Skeletal muscle satellite cell (primary cell): ENCODE data around the gene PPFIA4.

ENCODE experiments used
- H3K27me3 ChIP-seq: 2 replicates; pipeline ENCODE4 v1.7.0; 2013; ENCODE audit warnings: low read length; ENCODE audit not compliant: control insufficient read depth, insufficient read depth
- H3K36me3 ChIP-seq: 2 replicates; pipeline ENCODE4 v1.7.0; 2013; ENCODE audit warnings: mild to moderate bottlenecking, control low read depth, low read length; ENCODE audit not compliant: insufficient read depth
- H3K4me1 ChIP-seq: 2 replicates; pipeline ENCODE4 v1.7.0; 2013; ENCODE audit warnings: low read length; ENCODE audit not compliant: control insufficient read depth, insufficient read depth
- H3K4me2 ChIP-seq: 2 replicates; pipeline ENCODE4 v1.7.0; 2013; ENCODE audit warnings: mild to moderate bottlenecking, low read length
- H3K4me3 ChIP-seq: 2 replicates; pipeline ENCODE4 v1.7.0; 2013; ENCODE audit warnings: low read length
- H3K9ac ChIP-seq: 2 replicates; pipeline ENCODE4 v1.7.0; 2013; ENCODE audit warnings: mild to moderate bottlenecking, low read depth, low read length, moderate library complexity
- H3K9me3 ChIP-seq: replicated peaks from 2 replicates; pipeline ENCODE4 v1.7.0; 2013; ENCODE audit warnings: mild to moderate bottlenecking, control low read depth, low read length

PPFIA4 gene

DNA sequence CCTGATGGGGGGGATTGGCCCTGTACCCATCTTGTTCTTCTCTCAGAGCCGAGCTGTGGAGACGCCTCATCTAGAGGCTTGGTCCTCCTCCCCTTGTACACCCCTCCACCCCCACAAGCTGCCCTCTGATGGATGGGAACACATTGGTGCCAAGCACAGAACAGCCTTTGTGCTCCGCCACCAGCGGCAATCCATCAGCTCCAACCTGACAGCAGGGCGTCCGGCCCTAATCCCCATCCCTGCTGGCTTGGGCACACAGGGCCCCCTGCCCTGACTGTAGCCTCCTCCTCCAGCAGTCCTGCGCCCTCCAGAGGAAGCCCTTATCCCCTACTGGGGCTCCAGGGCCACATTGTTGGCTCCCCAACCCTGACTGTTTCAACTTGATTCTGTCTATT lies 63.4 kb downstream of the PPFIA4 start:
- H3K9me3 ChIP-seq: no peaks in the 10 kb centered on the region
- H3K27me3 ChIP-seq: peaks cover 39% of the 10 kb centered on the region
- no peak overlapping the region for H3K9ac ChIP-seq
- H3K4me2 ChIP-seq: no peak overlapping the region
- peaks cover 14% of the 10 kb centered on the region for H3K4me1 ChIP-seq
- no peaks in the 10 kb centered on the region for H3K36me3 ChIP-seq
- H3K4me3 ChIP-seq: no peak overlapping the region

DNA sequence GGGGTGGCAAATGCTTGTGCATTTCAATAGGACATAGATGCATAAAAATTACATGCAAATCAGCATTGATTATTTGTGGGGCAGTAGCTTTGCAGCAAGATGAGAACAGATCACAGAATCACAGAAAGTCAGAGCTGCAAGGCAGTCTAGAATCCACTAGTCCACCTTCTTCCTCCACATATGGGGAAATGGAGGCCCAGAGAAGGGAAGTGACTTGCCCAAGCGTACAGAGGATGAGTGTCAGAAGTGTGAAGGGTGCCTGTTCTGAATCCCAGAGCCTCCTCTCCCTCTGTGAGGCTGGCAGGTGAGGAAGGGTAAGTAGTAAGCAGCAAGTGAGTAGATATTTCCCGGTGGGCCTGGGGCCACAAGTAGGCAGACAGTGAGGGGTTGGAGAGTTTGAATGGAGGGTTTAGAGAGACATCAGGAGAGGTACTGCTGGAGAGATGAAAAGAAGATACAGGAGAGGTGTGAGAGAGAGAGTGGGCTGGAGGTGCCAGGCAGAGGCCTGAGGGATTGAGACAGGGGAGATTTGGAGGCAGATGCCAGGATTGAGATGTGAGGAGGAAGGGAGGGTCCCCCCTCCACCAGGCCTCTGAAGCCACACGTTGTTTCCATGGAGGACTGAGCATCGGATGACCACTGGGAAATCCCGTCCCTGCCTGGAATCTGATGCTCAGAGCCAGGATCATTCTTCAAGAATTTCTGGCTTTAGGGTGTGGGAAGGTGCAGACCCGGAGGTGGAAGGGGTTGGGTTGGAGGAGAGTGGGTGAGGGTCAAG lies 64.3 kb downstream of the PPFIA4 start:
- H3K27me3 ChIP-seq: peaks cover 41% of the 10 kb centered on the region

DNA sequence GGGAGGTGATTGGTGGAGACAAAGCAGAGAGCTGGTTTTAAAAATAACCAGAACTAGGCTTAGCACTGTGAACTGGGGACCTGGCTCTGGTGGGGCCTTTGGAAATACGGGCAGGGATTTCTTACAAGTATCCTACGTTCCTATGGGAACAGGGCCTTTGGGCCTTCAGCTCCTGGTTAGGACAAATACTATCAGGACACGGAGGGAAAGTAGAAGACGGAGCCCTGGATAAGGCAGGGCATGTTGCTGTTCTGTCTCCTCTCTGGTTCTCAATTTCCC lies 64.8 kb downstream of the PPFIA4 start:
- no peak overlapping the region for H3K4me2 ChIP-seq
- H3K4me3 ChIP-seq: no peak overlapping the region
- peak overlapping the region; percentile 19 for H3K9ac ChIP-seq
- peaks cover 41% of the 10 kb centered on the region for H3K27me3 ChIP-seq
- H3K36me3 ChIP-seq: no peaks in the 10 kb centered on the region
- H3K9me3 ChIP-seq: no peaks in the 10 kb centered on the region
- H3K4me1 ChIP-seq: peaks cover 14% of the 10 kb centered on the region

More for the DNA sequence above, 64.3 kb downstream of the PPFIA4 start:
- Histone ChIP-seq H3K9me3 (no peaks in the 10 kb centered on the region), H3K4me3 (no peak overlapping the region), H3K4me1 (peaks cover 14% of the 10 kb centered on the region), H3K36me3 (no peaks in the 10 kb centered on the region), H3K4me2 (no peak overlapping the region), H3K9ac (peak overlapping the region; percentile 19)

DNA sequence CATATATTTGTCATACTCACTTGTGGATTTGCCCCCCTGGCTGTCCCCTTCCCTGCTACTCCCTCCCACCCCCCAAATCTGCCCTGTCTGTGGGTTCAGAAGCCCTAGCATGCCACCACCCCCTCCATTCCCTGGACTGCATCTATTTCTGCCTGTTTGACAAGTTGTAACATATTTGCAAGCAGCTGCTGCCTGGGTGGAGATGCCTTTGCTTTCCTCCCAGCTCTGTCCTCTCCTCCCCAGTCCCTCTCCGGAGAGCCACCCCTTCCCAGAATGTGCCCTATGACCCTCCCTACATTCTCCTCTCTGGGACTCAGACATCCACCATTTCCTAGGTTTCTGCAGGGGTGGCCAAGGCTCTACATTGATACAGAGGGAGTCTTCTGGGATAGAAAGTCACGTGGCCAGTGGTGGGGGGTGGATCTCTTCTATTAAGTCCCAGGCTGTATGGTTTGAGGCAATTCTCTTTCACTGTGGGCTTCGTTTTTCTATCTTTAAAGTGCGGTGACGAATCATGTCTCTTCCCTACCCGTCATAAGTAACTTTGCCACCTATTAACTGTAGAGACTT lies 65.6 kb downstream of the PPFIA4 start:
- H3K36me3 ChIP-seq: no peaks in the 10 kb centered on the region
- H3K4me3 ChIP-seq: no peak overlapping the region
- no peaks in the 10 kb centered on the region for H3K9me3 ChIP-seq
- H3K4me2 ChIP-seq: no peak overlapping the region
- peaks cover 14% of the 10 kb centered on the region for H3K4me1 ChIP-seq
- H3K27me3 ChIP-seq: peaks cover 41% of the 10 kb centered on the region
- H3K9ac ChIP-seq: peak overlapping the region; percentile 19

DNA sequence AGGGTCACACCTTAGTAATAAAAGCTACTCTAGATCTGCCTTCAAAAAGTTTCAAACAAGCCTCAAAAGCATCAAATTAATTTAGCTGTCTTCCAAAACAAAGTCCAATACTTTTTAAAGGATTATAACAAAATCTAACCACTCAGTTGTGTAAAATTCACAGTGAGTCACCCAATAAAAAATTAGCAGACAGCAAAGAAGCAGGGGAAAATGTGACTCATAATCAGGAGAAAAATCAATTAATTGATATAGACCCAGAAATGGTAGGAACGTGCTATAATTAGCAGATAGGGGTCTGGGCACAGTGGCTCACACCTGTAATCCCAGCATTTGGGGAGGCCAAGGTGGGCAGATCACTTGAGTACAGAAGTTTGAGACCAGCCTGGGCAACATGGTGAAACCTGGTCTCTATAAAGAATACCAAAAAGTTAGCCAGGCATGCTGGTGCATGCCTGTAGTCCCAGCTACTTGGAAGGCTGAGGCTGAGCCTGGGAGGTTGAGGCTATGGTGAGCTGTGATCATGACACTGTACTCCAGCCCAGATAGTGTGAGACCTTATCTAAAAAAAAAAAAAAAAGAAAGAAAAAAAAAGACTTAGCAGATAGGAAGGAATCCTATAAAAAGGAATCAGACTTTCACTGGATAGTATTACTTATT lies 67.6 kb downstream of the PPFIA4 start:
- no peaks in the 10 kb centered on the region for H3K9me3 ChIP-seq
- peaks cover 33% of the 10 kb centered on the region for H3K27me3 ChIP-seq
- peaks cover 14% of the 10 kb centered on the region for H3K4me1 ChIP-seq
- H3K9ac ChIP-seq: no peak overlapping the region
- no peaks in the 10 kb centered on the region for H3K36me3 ChIP-seq
- H3K4me3 ChIP-seq: no peak overlapping the region
- no peak overlapping the region for H3K4me2 ChIP-seq

DNA sequence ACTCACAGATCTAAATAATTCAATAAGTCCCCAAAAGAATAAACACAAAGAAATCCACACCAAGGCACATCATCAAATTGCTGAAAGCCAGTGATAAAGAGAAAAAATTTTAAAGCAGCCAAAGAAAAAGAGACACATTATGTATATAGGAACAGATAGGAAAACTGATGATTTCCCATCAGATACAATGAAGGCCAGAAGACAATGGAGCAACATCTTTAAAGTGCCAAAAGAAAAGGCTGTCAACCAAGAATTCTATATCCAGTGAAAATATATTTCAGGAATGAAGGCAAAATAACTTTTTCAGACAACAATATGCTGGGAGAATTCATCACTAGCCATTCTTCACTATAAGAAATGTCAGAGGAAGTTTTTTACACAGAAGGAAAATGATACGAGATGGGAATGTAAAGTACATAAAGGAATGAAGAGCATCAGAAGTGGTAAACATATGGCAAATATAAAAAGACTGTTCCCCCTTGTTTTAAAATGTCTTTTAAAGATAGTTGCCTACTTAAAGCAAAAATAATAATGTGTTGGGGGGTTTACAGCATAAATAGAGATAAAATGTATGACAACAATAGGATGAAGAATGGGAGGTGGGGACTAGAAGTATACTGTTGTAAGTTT lies 68.9 kb downstream of the PPFIA4 start:
- H3K9me3 ChIP-seq: no peaks in the 10 kb centered on the region
- H3K27me3 ChIP-seq: peaks cover 33% of the 10 kb centered on the region
- no peak overlapping the region for H3K9ac ChIP-seq
- H3K36me3 ChIP-seq: no peaks in the 10 kb centered on the region
- H3K4me2 ChIP-seq: no peak overlapping the region
- no peak overlapping the region for H3K4me3 ChIP-seq
- peaks cover 14% of the 10 kb centered on the region for H3K4me1 ChIP-seq

DNA sequence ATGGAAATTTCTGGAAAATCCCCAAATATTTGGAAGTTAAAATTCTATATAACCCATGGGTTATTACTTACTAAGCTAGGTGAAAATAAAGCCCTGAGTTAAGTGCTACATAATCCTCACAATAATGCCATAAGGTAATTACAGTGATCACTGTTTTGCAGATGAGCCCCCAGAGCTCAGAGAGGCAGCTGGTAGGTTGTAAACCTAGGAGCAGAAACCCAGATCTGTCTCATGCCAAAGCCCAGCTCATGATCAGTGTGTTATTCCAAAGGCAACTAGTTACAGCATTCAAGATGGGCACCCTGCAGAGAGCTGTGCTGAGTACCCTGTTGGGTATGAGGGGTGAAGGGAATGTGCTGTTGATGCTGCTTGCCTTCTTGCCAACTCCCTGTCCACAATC lies 70.3 kb downstream of the PPFIA4 start:
- peaks cover 25% of the 10 kb centered on the region for H3K27me3 ChIP-seq

DNA sequence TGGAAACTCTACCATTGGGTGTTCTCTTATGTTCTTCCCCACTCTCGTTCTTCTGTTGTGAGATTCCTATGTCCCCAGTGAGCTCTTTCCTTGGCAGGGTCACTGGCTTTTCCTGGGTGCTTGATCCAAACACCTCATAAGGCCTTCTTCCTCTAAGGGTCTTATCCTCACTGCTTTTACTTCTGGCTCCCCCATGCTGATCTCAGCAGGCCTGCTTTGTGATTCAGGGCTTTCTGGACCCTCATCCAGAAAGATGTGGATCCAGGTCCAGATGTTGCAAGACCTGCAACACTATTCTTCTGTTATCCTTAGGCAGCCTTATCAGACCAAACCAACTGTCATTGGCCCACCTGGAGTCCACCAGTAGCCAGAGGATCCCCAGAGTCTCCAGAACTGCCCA lies 70.7 kb downstream of the PPFIA4 start:
- Histone ChIP-seq H3K27me3 (peaks cover 25% of the 10 kb centered on the region), H3K9me3 (no peaks in the 10 kb centered on the region), H3K4me3 (no peak overlapping the region), H3K36me3 (no peaks in the 10 kb centered on the region), H3K4me2 (no peak overlapping the region), H3K4me1 (peaks cover 4% of the 10 kb centered on the region), H3K9ac (no peak overlapping the region)

More for the DNA sequence above, 70.3 kb downstream of the PPFIA4 start:
- Histone ChIP-seq H3K4me1 (peaks cover 7% of the 10 kb centered on the region), H3K9me3 (no peaks in the 10 kb centered on the region), H3K9ac (no peak overlapping the region), H3K4me2 (no peak overlapping the region), H3K4me3 (no peak overlapping the region), H3K36me3 (no peaks in the 10 kb centered on the region)

DNA sequence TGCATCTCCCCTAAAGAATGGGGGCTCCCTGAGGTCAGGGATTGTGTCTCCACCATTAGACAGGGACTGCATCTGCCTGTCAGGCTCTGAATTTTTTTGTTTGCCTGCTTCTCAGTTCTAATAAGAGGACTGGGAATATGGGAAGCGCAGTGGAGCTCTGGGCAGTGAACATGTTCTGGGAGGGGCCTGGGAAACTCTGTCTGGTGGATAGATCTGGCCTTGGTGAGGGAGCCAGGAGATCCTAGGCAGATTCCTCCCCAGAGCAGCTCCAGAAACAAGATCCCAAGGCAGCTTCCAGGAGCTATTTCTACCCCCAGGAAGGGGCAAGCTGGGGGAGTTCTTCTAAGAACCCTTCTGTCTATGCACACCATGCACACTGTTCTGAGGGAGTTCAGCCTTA lies 72.2 kb downstream of the PPFIA4 start:
- no peak overlapping the region for H3K4me3 ChIP-seq

DNA sequence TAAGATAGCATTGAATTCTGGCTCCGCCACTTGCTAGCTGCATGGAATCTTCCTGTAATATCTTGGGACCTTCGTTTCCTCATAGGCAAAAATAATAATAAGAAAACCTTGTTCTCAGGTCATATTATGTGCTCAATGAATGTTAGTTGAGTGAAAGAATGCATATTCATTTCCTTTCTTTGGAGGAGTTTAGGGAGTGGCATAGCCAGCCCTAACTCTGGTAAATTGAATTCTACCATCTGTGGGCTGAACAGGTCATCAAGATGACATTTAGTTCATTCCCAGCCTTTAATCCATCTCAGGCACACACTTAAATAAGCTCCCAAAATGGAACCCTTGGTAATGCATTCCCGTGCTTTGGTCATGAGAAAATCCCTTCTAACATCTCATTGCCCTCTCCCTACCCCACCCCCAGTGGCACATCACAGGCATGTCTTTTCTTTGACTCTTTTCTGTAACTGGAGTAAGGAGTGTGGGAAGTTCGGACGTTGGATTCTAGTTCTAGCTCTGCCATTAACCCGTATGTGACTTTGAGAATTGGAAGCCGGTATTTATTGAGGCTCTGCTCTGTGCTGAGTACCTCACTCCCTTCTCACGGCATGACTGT lies 72.7 kb downstream of the PPFIA4 start:
- H3K4me1 ChIP-seq: no peaks in the 10 kb centered on the region
- no peaks in the 10 kb centered on the region for H3K9me3 ChIP-seq
- H3K9ac ChIP-seq: no peak overlapping the region
- H3K4me2 ChIP-seq: no peak overlapping the region
- no peaks in the 10 kb centered on the region for H3K36me3 ChIP-seq
- H3K4me3 ChIP-seq: no peak overlapping the region
- H3K27me3 ChIP-seq: peaks cover 28% of the 10 kb centered on the region

More for the DNA sequence above, 72.2 kb downstream of the PPFIA4 start:
- Histone ChIP-seq H3K4me1 (no peaks in the 10 kb centered on the region), H3K9ac (no peak overlapping the region), H3K4me2 (no peak overlapping the region), H3K36me3 (no peaks in the 10 kb centered on the region), H3K9me3 (no peaks in the 10 kb centered on the region), H3K27me3 (peaks cover 28% of the 10 kb centered on the region)

DNA sequence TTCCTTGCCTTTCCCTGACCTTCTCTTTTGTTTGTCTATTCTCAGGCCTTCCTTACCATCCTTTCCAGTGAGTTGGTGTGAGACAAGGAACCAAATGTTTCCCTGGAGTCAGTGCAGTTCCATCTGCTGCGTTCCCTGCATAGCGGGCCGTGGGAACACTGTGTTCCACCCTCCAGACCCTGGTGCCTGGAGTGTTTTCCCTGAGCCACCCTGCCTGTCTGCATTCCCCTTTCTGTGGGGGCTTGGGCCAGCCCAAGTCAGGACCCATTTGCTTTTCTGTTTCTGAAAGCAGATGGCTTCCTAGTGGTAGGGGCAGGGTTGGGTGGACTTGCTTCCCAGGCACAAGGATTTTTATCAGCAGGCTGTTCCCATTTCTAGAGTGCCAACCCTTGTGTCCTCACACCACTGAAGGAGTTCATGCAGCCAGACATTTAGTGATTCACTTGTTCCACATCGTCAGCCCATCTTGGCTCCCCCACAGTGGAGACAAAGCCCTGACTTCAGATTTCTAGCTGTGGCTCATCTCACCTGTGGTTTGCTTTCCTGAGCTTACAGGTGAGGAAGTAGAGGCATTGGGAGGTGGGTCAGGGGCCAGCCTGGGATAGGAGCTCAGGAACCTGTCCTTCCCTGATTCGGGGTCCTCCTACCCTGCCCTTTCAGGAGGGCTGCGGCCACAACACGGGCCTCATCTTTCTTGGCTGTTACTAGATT lies 73.7 kb downstream of the PPFIA4 start:
- H3K9me3 ChIP-seq: peaks cover 2% of the 10 kb centered on the region
- no peak overlapping the region for H3K4me3 ChIP-seq
- H3K27me3 ChIP-seq: peaks cover 27% of the 10 kb centered on the region

More for the DNA sequence above, 73.7 kb downstream of the PPFIA4 start:
- Histone ChIP-seq H3K4me2 (no peak overlapping the region), H3K9ac (no peak overlapping the region), H3K36me3 (no peaks in the 10 kb centered on the region), H3K4me1 (no peaks in the 10 kb centered on the region)
